Activated CD4-positive, alpha-beta T cell treated with anti-CD3 and anti-CD28 coated beads for 48 hours (primary cell): ENCODE data around the gene NCOA6.
"Not testable (repeated sequence)": the region's sequence is repeated elsewhere in the genome, so short reads cannot be mapped to it uniquely, and the experiment has no call there.

Source experiments
- DNase-seq: peaks from one replicate; pipeline ENCODE4 v3.0.0-alpha.2; 2020

Gene NCOA6

DNA sequence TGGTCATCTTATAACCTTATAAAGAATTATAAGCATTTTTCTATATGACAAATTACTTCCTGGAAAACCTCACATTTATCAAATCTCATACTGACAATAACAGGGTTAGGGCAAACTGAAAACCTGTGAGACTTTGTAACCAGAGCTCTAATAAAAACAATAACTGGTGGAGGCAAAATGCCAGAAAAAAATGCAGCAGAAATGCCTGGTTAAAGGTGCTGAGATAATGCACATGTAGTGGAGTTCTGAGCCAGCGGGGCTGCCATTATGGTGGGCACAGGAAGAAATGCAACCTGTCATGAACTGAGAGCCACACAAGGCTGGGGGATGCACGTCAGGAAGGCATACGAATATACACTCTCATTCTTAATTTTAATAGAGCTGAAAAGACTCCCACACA is 53.0 kb downstream of the NCOA6 start:
- no peak for DNase-seq

DNA sequence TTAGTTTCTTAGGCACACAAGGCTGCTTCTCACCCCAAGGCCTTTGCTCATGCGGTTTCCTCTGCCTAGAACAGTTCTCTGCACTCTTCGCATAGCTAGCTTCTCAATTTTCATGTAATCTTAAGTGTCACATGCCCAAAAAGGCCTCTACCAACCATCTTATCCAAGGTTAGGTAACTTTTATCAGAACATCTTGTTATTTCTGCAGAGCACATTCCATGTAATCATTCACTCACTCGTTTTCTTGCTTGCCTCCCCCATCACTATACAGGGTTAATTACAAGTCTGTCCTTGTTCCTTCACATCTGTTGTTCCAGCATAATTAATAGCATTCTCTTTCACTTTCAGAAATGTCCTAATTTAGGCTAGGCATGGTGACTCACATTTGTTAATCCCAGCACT is 53.8 kb downstream of the NCOA6 start:
- no peak for DNase-seq

DNA sequence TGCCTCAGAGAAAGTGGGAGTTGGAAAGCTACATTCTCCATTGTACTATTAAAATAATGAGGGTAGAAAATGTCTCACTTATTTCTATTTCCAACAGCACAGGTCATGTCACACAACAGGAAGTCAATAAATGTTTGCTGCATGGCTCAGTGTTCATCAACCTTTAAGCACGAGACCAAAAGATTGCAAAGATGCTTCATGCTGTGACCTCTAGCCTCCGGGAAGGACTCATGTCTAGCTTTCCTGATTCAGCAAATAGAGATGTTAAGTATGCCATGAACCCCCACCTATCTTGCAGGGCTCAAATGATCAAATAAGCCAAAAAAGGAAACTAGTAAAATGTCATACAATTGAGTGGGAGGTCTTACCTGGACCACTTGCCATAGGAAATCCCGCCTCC is 57.4 kb downstream of the NCOA6 start:
- DNase-seq: no peak

DNA sequence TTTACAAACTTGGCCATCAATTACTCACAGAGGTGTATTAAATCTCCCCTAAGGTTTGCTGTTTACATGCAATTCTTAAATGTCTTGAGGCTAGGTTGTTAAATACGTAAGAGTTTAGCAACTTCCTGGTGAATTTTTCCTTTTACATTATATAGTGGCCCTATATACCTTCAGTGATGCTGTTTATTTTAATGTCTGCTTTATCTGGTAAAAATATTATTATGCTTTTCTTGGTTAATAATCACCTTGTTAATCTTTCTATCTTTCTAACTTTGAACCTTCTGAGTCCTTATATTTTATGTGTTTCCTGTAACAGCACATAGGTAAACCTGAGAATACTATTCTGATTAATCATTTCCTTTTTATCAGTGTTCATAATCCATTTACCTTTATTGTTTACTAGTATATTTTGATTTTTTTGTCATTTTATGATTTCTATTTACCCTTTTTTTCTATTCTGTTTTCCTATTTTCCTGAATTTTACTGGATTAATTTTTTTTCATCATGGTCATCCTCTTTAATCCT is 63.4 kb downstream of the NCOA6 start:
- no peak for DNase-seq

DNA sequence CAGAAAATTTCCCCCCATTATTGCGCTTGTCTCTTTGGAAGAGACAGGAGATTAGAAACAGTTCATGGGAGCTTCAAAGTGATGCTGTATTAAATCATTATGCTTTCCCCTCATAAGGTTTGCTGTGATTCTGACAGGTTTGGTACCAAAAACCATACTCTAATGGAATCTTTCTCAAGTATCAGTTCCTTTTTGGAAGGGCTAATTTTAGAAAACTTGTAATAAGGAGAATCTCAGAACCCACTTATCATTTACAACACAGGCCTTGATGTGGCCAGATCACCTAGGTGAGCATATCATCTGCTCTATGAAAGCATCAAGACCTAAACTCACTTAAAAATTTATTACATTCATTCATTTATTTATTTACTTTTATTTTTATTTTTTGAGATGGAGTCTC is 70.1 kb downstream of the NCOA6 start:
- DNase-seq: no peak

DNA sequence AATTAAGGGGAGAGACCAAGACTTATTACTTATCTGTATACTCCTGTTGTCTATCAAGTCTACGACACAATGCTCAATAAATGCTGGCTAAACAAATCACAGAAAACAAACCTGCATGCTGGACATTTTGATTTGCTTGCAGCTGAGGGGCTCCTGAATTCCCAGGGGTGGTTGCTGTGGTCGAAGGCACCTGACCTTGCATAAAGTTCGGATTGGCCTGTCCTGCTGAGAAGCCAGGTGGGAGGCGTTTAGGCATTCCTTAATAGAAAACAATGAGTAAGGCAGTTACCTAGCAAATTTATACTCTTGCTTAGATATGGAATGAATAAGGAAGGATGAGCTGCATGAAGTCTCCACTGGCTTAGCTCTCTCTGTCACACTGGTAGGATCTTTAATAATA is 70.8 kb downstream of the NCOA6 start:
- DNase-seq: no peak

DNA sequence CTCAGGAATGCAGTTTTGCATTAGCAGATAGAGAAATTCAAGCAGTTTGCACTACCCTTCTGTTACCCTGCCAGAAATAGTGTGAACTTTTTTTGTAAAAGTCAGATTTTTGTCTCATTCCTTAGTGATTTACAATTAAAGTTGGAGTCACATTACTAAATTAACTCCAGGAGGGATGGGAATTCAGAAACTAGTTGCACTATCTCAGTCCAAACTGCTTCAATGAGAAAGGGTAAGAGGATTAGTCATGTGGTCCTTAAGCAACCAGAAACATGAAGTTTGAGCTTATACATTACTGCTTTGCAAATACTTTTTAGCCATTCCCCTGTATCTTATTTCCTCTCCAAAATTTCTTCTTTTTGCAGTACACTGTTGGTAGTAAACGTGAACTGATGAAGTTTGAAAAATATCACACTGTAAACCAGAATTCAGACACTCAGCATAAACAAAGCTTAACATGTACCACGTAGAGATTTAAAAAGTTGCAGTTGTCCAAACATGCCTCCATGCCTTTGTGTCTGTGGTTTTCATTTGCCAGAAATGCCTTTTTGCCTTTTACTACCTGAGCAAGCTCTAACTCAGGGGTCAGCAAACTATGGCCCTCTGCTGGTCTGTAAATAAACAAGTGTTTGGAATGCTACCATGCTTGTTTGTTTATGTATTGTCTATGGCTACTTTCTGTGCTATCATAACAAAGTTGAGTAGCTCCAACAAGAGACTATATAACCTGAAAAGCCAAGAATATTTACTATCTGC is 71.6 kb downstream of the NCOA6 start:
- DNase-seq: no peak

DNA sequence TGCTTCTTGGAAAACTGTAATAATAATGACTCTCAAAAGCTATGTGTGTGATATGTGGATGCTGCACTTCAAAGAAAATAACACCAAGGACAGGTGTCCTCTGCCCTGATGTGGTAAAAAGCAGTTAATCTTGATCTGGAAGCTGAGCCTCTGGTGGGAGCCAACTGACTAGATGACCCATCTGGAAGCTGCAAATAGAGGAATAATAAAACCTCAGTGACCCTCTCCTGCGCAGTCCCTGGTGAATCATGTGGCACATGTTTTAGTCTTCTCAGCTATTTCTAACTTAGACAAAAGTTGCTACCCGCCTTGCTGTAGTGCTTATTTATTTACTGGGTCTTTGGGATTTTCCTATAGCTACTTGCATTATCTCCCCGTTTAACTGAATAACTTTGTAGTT is 74.0 kb downstream of the NCOA6 start:
- DNase-seq: no peak

DNA sequence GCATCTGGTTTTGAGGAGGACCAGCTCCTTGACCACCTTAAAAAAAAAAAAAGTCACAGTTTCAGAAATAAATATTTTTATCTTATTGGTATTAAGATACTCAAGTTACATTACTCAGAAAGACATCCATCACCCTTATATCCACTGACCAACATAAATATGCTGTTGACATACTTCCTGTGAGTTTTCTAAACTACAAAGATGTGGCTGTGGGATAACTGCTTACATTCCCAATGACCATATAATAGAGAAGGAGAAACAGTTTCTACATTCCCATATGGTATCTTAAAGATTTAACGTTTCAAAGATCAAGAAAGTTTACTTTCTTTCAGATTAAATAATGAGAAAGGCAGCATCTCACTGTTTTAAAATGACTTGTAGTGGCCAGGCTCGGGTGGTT is 75.0 kb downstream of the NCOA6 start:
- DNase-seq: no peak

DNA sequence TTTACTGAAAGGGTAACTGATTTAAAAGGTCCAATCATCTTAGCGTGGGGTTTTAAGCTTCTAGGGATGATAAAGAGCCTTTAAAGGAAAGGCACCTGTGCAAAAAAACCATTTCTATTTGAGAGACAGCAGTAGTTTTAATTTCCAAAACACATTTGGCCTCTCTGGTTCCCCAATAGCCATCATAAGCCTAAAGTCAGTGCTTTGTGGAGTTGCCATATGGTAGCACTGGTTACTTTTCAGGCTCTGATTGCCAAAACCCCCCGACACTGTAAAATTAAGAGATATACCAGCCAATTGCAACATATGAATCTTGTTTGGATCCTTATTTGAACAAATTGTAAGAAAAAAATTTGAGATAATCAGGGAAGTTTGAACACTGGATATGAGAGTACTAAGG is 76.7 kb downstream of the NCOA6 start:
- DNase-seq: no peak

DNA sequence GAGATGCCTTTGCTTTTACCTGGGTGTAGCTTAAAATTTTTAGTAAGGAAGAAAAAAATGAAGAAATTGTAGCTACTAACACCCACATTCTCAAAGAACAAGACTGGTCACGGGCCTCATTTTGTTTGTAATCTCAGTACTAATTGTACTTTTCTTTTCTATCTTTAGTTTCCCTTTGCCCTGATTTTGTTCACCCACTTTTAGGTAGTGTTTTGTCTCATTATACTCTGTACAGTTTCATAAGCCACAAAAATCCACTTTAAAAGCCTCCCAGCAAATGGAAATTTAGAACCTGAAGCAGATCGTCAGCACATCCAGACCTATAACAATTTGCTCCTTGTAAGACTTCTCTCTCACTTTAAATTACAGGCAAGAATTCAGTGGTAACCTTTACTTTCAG is 78.0 kb downstream of the NCOA6 start:
- no peak for DNase-seq

DNA sequence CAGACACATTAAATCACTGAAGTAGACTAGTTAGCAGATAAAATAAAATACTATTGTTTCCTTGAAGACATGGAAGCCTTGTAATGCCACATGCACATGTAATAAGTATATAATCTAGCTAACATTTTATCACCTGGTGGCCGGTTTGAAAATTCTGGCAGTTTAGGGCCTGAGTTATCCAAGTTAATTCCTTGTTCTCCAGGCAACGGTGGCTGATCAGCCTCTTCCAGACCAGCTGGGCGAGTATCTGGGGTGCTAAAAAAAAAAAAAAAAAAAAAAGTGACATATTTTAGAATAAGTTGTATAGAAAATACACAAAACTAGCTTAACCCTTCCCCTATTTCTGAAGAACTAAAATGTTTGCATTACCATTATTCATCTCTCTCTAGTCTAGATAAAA is 78.8 kb downstream of the NCOA6 start:
- no peak for DNase-seq

DNA sequence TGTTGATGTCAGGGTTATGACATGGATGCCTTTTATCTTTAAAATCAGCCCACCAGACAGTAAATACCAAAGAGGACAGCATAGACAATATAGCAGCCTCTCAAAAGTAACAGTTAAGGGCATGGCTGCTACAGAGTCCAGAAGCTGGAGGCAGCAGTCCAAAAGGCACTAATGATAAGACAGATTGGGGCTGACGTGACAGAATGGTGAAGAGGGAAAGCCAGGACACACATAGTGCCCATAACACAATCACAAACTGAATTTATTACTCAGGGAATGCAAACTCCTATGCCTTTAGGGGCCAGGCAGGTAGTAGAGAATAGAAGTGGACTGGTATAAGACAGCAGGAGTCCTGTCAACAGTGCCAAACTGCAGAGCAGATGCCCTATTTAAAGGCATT is 80.6 kb downstream of the NCOA6 start:
- DNase-seq: no peak

DNA sequence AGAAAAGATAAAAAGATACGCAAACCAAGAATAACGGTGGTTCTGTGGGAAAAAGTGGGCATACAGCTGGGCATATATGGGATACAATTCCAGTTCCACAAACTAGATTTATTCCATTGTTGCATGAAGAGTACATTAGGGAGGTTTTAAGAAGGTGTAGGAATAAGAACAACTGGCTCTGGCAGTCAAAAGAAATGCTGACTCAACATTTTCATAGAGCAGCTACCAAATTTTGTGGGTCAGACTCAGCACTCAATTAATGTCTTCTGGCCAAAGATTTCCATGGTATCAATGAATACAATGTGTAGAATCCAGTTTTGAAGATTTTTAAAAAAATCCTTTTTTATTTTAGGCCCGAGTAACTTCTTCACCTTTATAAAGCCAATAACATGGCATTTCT is 81.1 kb downstream of the NCOA6 start:
- DNase-seq: no peak

DNA sequence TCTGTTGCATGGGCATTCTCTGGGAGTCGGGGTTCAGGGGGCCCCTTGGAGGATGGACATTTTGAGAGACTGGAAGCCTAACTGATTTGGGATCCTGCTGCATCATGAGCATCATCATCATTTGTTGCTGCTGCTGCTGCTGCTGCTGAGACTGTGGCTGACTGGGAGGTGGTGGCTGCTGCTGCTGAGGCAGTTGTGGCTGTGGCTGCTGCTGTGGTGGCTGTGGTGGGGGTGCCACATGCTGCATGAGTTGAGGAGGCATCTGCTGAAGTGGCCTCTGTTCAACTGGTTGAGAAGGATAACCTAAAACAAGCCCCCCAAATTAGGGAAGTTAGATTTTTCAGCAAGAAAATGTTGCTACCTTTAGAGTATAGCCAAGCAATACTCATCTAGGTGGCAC is 82.4 kb downstream of the NCOA6 start:
- DNase-seq: no peak

DNA sequence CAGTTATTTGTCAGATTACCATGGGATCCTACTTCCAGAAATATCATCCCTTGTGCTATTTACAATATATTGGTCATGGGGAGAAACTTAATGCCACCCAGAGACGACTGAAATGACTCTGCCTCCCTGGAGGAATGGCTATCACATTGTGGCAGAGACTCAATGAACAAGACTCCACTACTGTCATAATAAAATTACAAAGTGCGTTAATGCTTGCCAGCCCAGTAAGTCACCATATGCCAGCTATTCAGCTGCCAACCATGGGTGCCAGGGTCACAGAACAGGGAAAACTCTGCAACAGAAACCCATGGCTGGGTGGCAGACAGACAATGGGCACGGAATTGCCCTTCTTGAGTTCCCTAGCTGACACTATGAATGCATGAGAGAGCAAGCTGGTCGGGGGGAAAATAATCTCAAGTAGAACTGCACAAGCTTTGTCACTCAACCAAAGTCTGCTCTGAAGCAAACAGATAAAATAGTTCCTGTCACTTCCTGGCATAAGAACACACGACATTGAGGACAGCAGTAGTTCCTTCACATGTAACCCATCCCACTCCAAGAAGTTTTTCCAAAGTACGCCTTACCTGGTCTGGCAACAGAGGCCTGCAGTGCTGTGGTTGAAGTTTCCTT is 89.2 kb downstream of the NCOA6 start:
- no peak for DNase-seq

DNA sequence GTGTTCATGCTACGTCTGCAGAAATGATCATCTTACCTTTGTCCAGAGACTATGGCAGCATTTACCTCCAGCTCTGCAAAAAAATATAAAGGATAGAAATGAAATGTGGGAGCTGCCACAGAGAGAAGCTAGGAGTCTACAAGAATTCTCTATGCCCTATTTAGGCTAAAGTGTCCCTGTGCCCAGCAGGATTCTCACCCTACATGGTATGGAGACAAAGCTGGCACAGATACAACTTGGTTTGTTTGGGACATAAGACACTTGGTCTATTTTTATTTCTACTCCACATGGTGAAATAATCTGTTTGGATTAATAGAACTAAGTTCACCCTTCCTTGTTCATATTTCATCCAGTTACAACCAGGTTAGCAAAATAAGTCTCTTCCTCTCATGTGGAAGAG is 92.9 kb downstream of the NCOA6 start:
- DNase-seq: no peak

DNA sequence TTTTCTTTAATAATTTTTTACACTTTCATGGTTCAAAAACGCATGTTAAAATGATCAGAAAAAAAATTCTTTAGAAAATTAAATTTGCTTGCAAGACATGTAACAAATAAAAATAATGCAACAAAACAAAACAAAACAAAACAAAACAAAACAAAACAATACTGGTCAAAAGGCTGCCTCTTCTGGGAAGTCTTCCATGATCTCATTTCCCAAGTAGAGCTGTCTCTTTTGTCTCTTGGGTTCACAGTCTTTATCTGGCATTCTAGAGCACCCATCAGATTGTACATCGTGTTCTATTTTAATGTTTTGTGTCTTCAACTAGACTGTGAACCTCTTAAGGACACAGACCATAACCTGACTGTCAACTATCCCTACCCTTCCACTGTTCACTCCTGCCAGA is 96.0 kb downstream of the NCOA6 start:
- no peak for DNase-seq

DNA sequence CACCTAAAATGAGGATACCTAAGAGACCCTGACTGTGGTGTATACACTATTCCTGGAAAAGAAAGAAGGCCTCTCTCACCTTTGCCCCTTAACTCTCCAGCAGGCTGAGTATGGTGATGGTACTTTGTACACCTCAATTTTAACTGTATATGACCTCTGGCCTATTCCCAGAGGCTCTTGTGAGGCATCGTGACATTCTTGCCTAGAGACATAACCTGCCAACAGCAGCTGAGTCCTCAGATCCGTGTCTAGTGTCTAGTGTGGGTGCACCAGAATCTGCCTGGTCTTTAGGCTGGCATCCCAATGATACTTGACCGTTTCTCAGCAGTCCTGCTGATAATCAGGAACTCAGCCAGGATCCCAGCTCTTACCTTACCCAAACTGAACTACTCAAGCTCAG is 101.3 kb downstream of the NCOA6 start:
- DNase-seq: no peak

DNA sequence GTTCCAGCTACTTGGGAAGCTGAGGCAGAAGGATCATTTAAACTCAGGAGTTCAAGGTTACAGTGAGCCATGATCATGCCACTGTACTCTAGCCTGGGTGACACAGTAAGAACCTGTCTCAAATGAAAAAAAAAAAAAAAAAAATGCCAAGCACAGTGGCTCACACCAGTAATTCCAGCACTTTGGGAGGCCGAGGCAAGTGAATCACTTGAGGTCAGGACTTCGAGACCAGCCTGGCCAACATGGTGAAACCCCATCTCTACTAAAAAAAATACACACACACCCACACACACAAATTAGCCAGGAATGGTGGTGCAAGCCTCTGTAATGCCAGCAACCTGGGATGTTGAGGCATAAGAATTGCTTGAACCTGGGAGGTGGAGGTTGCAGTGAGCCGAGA is 102.9 kb downstream of the NCOA6 start:
- not testable (repeated sequence) for DNase-seq

DNA sequence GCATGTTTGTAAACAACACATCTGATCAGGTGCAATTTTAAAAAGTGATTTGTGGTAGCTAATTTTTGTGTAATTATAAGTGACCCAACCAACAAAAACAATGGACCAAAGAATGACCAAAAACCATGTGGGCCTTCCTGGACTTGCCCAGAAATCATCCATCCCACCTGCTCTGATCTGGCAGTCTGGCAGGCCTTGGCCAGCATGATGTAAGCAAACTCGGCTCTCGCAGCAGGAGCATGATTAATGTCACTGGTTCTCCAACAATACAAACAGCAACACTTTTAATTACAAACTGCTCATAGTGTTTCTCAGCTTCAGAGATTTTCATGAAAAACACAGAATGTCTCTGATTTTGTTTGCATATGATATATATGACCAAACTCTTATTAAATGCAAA is 105.2 kb downstream of the NCOA6 start:
- no peak for DNase-seq

DNA sequence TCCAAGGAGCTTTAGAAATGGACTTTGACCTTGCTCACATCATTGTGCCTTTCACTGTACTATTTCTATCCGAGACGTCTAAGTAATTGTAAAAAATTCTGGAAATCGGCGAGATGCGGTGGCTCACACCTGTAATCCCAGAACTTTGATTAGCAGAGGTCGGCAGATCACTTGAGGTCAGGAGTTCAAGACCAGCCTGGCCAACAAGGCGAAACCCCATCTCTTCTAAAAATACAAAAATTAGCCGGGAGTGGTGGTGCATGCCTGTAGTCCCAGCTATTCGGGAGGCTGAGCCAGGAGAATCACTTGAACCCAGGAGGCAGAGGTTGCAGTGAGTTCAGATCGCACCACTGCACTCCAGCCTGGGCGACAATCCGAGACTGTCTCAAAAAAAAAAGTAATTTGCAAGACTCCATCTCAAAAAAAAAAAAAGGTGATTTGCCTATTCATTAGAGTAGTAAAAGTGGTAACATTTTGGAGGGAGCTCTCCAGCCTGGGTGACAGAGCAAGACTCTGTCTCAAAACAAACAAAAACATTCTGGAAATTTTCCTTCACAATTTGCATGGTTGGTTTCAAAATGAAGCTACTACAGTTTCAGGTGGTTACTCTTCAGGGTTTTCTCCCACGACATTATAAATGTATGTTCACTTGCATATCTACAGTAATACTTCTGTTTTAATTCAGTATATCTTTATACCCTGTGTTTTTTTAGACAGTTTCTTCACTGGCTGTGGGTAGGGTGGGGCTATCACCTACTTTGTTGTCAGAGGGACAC is 106.0 kb downstream of the NCOA6 start:
- not testable (repeated sequence) for DNase-seq

DNA sequence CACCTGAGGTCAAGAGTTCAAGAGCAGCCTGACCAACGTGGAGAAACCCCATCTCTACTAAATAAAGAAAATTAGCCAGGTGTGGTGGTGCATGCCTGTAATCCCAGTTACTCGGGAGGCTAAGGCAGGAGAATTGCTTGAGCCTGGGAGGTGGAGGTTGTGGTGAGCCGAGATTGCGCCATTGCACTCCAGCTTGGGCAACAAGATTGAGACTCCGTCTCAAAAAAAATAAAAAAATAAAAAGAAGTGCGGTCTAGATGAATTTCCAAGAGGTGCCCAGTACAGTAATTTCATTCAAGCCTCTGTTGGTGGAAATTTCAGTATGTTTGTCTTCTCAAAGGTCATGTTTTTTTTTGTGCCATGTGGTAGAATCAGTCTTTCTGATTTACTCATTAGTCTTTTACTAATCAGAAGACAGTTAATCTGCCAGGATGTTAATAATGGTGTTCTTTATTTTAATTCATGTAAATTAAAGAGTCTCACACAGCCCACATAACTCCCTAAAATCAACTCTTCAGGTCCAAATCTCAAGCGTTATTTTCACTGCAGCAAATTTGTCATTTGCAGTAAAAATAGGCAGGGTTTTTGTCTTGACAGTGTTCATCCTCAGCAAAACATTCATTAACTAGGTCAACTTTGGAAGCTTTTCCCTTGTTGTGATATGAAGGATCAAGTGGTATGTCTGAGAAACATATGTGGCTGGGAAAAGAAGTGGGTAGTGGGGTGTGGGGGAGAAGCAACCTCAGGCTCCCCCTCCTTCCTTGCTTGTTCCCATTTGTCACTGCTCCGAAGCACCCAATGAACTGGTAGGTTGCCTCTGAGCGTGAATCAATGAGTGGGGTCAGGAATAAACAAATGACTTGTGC is 108.0 kb downstream of the NCOA6 start:
- DNase-seq: no peak
